DOHH2 (cell line): ENCODE measurements around the gene CD36.

ENCODE experiments used
- H3F3A ChIP-seq: fragments of 200-600 bp; sonication (generic), shearing (Covaris generic); 2 replicates; pipeline ENCODE4 v1.6.0; 2016; ENCODE audit warnings: antibody characterized with exemption, mild to moderate bottlenecking; ENCODE audit not compliant: control insufficient read depth, insufficient read depth
- H3K27ac ChIP-seq: fragments of 200-600 bp; sonication (generic); 2 replicates; pipeline ENCODE4 v1.5.1; 2014; ENCODE audit warnings: low read depth, mild to moderate bottlenecking, low read length, moderate library complexity
- H3K27me3 ChIP-seq: fragments of 200-600 bp; sonication (generic); 2 replicates; pipeline ENCODE4 v1.6.1; 2014; ENCODE audit warnings: mild to moderate bottlenecking, low read length, mixed read lengths; ENCODE audit not compliant: control insufficient read depth
- H3K36me3 ChIP-seq: fragments of 200-600 bp; sonication (generic); 2 replicates; pipeline ENCODE4 v1.6.1; 2014; ENCODE audit warnings: mild to moderate bottlenecking, low read length, moderate library complexity, mixed read lengths; ENCODE audit not compliant: control insufficient read depth
- H3K4me1 ChIP-seq: fragments of 200-600 bp; sonication (generic); 2 replicates; pipeline ENCODE4 v1.6.1; 2014; ENCODE audit warnings: mild to moderate bottlenecking, low read length, mixed read lengths; ENCODE audit not compliant: control insufficient read depth
- H3K4me2 ChIP-seq: fragments of 200-600 bp; sonication (generic); 2 replicates; pipeline ENCODE4 v1.6.0; 2014; ENCODE audit warnings: mild to moderate bottlenecking, low read length, moderate library complexity
- H3K4me3 ChIP-seq: fragments of 200-600 bp; sonication (generic); 2 replicates; pipeline ENCODE4 v1.5.1; 2014; ENCODE audit warnings: mild to moderate bottlenecking, low read length, mixed read lengths
- H3K79me2 ChIP-seq: fragments of 200-600 bp; sonication (generic); 2 replicates; pipeline ENCODE4 v1.6.1; 2014; ENCODE audit warnings: mild to moderate bottlenecking, low read length, mixed read lengths; ENCODE audit not compliant: control insufficient read depth
- H3K9me2 ChIP-seq: fragments of 200-600 bp; sonication (generic); replicated peaks from 2 replicates; pipeline ENCODE4 v1.6.1; 2014; ENCODE audit warnings: mild to moderate bottlenecking, low read length, mixed read lengths; ENCODE audit not compliant: control insufficient read depth
- H3K9me3 ChIP-seq: fragments of 200-600 bp; sonication (generic); 2 replicates; pipeline ENCODE4 v1.6.1; 2014; ENCODE audit warnings: antibody characterized with exemption, low read length, mixed read lengths; ENCODE audit not compliant: control insufficient read depth, insufficient read depth
- H4K20me1 ChIP-seq: fragments of 200-600 bp; sonication (generic); 2 replicates; pipeline ENCODE4 v1.6.0; 2014; ENCODE audit warnings: low read depth, mild to moderate bottlenecking, antibody characterized with exemption, low read length, moderate library complexity; ENCODE audit not compliant: control insufficient read depth, insufficient read depth
- CTCF ChIP-seq: fragments of 200-600 bp; sonication (generic); IDR thresholded peaks from one replicate; pipeline ENCODE4 v1.5.1; 2014; ENCODE audit warnings: antibody characterized with exemption, mild to moderate bottlenecking, low read depth, low read length; ENCODE audit not compliant: poor library complexity, severe bottlenecking
- EZH2phosphoT487 ChIP-seq: fragments of 200-600 bp; sonication (generic); IDR thresholded peaks from 2 replicates; pipeline ENCODE4 v1.6.1; 2017; ENCODE audit warnings: borderline replicate concordance, mild to moderate bottlenecking, antibody characterized with exemption, low read length, moderate library complexity, mixed read lengths

The CD36 gene

GRCh38 chr7:80642871-80643270, 4.4 kb downstream of the CD36 start:
- Histone ChIP-seq H3K4me1 (no peaks in the 10 kb centered on the region), H3F3A (no peaks in the 10 kb centered on the region), H3K9me3 (no peaks in the 10 kb centered on the region), H3K27me3 (no peaks in the 10 kb centered on the region), H3K4me2 (no peak overlapping the region), H3K79me2 (no peaks in the 10 kb centered on the region), H3K36me3 (no peaks in the 10 kb centered on the region), H4K20me1 (no peaks in the 10 kb centered on the region), H3K27ac (no peak overlapping the region), H3K4me3 (no peak overlapping the region), H3K9me2 (no peaks in the 10 kb centered on the region)
- TF ChIP-seq CTCF (no peak), EZH2phosphoT487 (no peak)

- Histone ChIP-seq H3K9me3 (no peaks in the 10 kb centered on the region), H4K20me1 (no peaks in the 10 kb centered on the region), H3K4me2 (no peak overlapping the region), H3F3A (no peaks in the 10 kb centered on the region), H3K9me2 (no peaks in the 10 kb centered on the region), H3K27me3 (no peaks in the 10 kb centered on the region), H3K4me3 (no peak overlapping the region), H3K27ac (no peak overlapping the region), H3K79me2 (no peaks in the 10 kb centered on the region), H3K36me3 (no peaks in the 10 kb centered on the region), H3K4me1 (no peaks in the 10 kb centered on the region)
- TF ChIP-seq CTCF (no peak), EZH2phosphoT487 (no peak)
Measured at GRCh38 chr7:80643336-80643915, 5.0 kb downstream of the CD36 start.

- H3K27me3 ChIP-seq: no peaks in the 10 kb centered on the region
- no peaks in the 10 kb centered on the region for H3K9me2 ChIP-seq
- H3K36me3 ChIP-seq: no peaks in the 10 kb centered on the region
- H3K9me3 ChIP-seq: no peaks in the 10 kb centered on the region
- TF ChIP-seq EZH2phosphoT487 (no peak), CTCF (no peak)
- no peaks in the 10 kb centered on the region for H3F3A ChIP-seq
- no peaks in the 10 kb centered on the region for H4K20me1 ChIP-seq
- no peak overlapping the region for H3K4me2 ChIP-seq
- H3K4me3 ChIP-seq: no peak overlapping the region
- H3K4me1 ChIP-seq: no peaks in the 10 kb centered on the region
- H3K27ac ChIP-seq: no peak overlapping the region
- no peaks in the 10 kb centered on the region for H3K79me2 ChIP-seq
Measured at GRCh38 chr7:80644054-80644453, 5.6 kb downstream of the CD36 start.
